Endothelial cell of umbilical vein (primary cell): Measurements from ENCODE around the gene TRAPPC6A.

ENCODE experiments used
- MYC ChIP-seq: IDR thresholded peaks from one replicate; pipeline ENCODE4 v1.6.1; 2011; ENCODE audit warnings: mild to moderate bottlenecking, low read depth, low read length
- TF ChIP-seq, protein P1 (sequence below), 2 donors: IDR thresholded peaks; 1 replicate in 1 of 2; 2 replicates in 1 of 2; pipeline ENCODE4 v1.5.1; 2011; ENCODE audit warnings: low read length in 2 of 2, mild to moderate bottlenecking in 2 of 2, moderate library complexity in 2 of 2, control low read depth in 1 of 2, inconsistent platforms in 1 of 2, low read depth in 1 of 2; ENCODE audit not compliant: insufficient read depth in 1 of 2; ENCODE audit errors: extremely low read depth in 1 of 2

- no peak for TF ChIP-seq MYC
- TF ChIP-seq, protein P1, sequence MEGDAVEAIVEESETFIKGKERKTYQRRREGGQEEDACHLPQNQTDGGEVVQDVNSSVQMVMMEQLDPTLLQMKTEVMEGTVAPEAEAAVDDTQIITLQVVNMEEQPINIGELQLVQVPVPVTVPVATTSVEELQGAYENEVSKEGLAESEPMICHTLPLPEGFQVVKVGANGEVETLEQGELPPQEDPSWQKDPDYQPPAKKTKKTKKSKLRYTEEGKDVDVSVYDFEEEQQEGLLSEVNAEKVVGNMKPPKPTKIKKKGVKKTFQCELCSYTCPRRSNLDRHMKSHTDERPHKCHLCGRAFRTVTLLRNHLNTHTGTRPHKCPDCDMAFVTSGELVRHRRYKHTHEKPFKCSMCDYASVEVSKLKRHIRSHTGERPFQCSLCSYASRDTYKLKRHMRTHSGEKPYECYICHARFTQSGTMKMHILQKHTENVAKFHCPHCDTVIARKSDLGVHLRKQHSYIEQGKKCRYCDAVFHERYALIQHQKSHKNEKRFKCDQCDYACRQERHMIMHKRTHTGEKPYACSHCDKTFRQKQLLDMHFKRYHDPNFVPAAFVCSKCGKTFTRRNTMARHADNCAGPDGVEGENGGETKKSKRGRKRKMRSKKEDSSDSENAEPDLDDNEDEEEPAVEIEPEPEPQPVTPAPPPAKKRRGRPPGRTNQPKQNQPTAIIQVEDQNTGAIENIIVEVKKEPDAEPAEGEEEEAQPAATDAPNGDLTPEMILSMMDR (IDR thresholded peaks at IDR 0.05; ENCODE audit: extremely low read depth in 1 of 2, insufficient read depth in 1 of 2, low read depth in 1 of 2, low read length in 2 of 2): no peak
Measured at GRCh38 chr19:45140144-45140503, 37.9 kb downstream of the TRAPPC6A start.
